Left hindlimb (tissue), 1 donor: ENCODE measurements around the gene ZNF367.
"Not testable (repeated sequence)": the region's sequence is repeated elsewhere in the genome, so short reads cannot be mapped to it uniquely, and the experiment has no call there.

ENCODE experiments used
- DNase-seq: peaks from one replicate; pipeline ENCODE4 v3.0.0-alpha.2; 2018

The ZNF367 gene

GRCh38 chr9:96360523-96360922, 57.6 kb downstream of the ZNF367 start:
- not testable (repeated sequence) for DNase-seq

- no peak for DNase-seq
These were observed 67.3 kb downstream of the ZNF367 start for GRCh38 chr9:96350866-96351265.

GRCh38 chr9:96348261-96348660, 69.9 kb downstream of the ZNF367 start:
- no peak for DNase-seq

GRCh38 chr9:96345551-96345950, 72.6 kb downstream of the ZNF367 start:
- DNase-seq: no peak

GRCh38 chr9:96344458-96345180, 73.6 kb downstream of the ZNF367 start:
- peak; percentile 80 for DNase-seq

- no peak for DNase-seq
These were observed 74.4 kb downstream of the ZNF367 start for GRCh38 chr9:96343515-96344360.

- DNase-seq: no peak
These were observed 75.5 kb downstream of the ZNF367 start for GRCh38 chr9:96342571-96343245.

GRCh38 chr9:96340707-96341106, 77.5 kb downstream of the ZNF367 start:
- no peak for DNase-seq

- no peak for DNase-seq
These were observed 79.9 kb downstream of the ZNF367 start for GRCh38 chr9:96338299-96338698.
